HL-60 (cell line): ENCODE measurements around the gene ANK3.
A peak's percentile ranks its signal among the peaks of the same experiment; 100 is the strongest.

ENCODE experiments used
- DNase-seq, 2 experiments: peaks; one replicate each; pipeline ENCODE4 v3.0.0-alpha.2; 2010 to 2020; ENCODE audit warnings: low read depth in 1 of 2, low spot score in 1 of 2
- H3K27ac ChIP-seq: fragments of 250-450 bp; sonication (Bioruptor Pico); replicated peaks from 2 replicates; pipeline ENCODE4 v1.5.1; 2020; ENCODE audit warnings: mild to moderate bottlenecking, moderate library complexity
- H3K27me3 ChIP-seq: fragments of 250-450 bp; sonication (Bioruptor Pico); 2 replicates; pipeline ENCODE4 v1.5.1; 2021; ENCODE audit warnings: mild to moderate bottlenecking, moderate library complexity; ENCODE audit not compliant: insufficient read depth, poor library complexity, severe bottlenecking
- H3K4me3 ChIP-seq: replicated peaks from 2 replicates; pipeline ENCODE4 v1.5.1; 2011; ENCODE audit warnings: mild to moderate bottlenecking, control low read depth, low read length; ENCODE audit not compliant: insufficient read depth
- CTCF ChIP-seq: IDR thresholded peaks from one replicate; pipeline ENCODE4 v1.5.1; 2011; ENCODE audit warnings: low read length, control low read depth, inconsistent platforms; ENCODE audit not compliant: insufficient read depth
- GABPA ChIP-seq: IDR thresholded peaks from 2 replicates; pipeline ENCODE4 v1.6.1; 2012; ENCODE audit warnings: low read depth
- POLR2AphosphoS5 ChIP-seq: IDR thresholded peaks from 2 replicates; pipeline ENCODE4 v1.6.1; 2012; ENCODE audit warnings: low read depth
- REST ChIP-seq: IDR thresholded peaks from 2 replicates; pipeline ENCODE4 v1.6.1; 2012; ENCODE audit warnings: low read depth; ENCODE audit not compliant: insufficient replicate concordance
- SPI1 ChIP-seq: IDR thresholded peaks from 2 replicates; pipeline ENCODE4 v1.6.1; 2012; ENCODE audit warnings: low read depth, mild to moderate bottlenecking, borderline replicate concordance

ANK3 gene

GRCh38 chr10:60396766-60397165 is 7.1 kb upstream of the ANK3 start:
- Histone ChIP-seq H3K4me3 (no peak overlapping the region), H3K27ac (no peak overlapping the region), H3K27me3 (no peaks in the 10 kb centered on the region)
- no peak for DNase-seq
- no peak for TF ChIP-seq POLR2AphosphoS5
- TF ChIP-seq REST = no peak
- no peak for TF ChIP-seq GABPA
- no peak for TF ChIP-seq SPI1
- no peak for TF ChIP-seq CTCF

- no peak for TF ChIP-seq POLR2AphosphoS5
- no peak for TF ChIP-seq CTCF
- TF ChIP-seq REST = no peak
- TF ChIP-seq GABPA = no peak
- no peak for TF ChIP-seq SPI1
- H3K27me3 ChIP-seq = no peaks in the 10 kb centered on the region
- no peak for DNase-seq
- no peak overlapping the region for H3K27ac ChIP-seq
- H3K4me3 ChIP-seq = no peak overlapping the region
These were observed 6.0 kb upstream of the ANK3 start for GRCh38 chr10:60395711-60396110.

GRCh38 chr10:60394446-60394845 is 4.8 kb upstream of the ANK3 start:
- TF ChIP-seq REST (no peak), SPI1 (0 out of 2 replicates have a peak, but pooled peaks have one; percentile 15)
- no peak for DNase-seq
- no peak overlapping the region for H3K4me3 ChIP-seq
- no peaks in the 10 kb centered on the region for H3K27me3 ChIP-seq
- H3K27ac ChIP-seq = no peak overlapping the region

GRCh38 chr10:60390224-60390626 is 550 bp upstream of the ANK3 start:
- TF ChIP-seq CTCF = no peak
- TF ChIP-seq SPI1 = no peak
- no peak for TF ChIP-seq GABPA
- TF ChIP-seq POLR2AphosphoS5 = no peak
- no peak for TF ChIP-seq REST

More at GRCh38 chr10:60390224-60390626, 550 bp upstream of the ANK3 start:
- Histone ChIP-seq H3K27ac (no peak overlapping the region), H3K27me3 (no peaks in the 10 kb centered on the region), H3K4me3 (no peak overlapping the region)
- no peak for DNase-seq
